HG03159 (cell line): Measurements from ENCODE around the gene FAM20C.
"Not testable (repeated sequence)": the region's sequence is repeated elsewhere in the genome, so short reads cannot be mapped to it uniquely, and the experiment has no call there.

Experiments
- ATAC-seq: cut with Tn5 transposase; IDR thresholded peaks from one replicate; pipeline ENCODE4 v1.9.1; 2021; ENCODE audit warnings: mild to moderate bottlenecking, moderate library complexity; ENCODE audit not compliant: unreplicated experiment

Gene FAM20C

GRCh38 chr7:255038-255435 is 62.7 kb downstream of the FAM20C start:
- no peak for ATAC-seq

DNA sequence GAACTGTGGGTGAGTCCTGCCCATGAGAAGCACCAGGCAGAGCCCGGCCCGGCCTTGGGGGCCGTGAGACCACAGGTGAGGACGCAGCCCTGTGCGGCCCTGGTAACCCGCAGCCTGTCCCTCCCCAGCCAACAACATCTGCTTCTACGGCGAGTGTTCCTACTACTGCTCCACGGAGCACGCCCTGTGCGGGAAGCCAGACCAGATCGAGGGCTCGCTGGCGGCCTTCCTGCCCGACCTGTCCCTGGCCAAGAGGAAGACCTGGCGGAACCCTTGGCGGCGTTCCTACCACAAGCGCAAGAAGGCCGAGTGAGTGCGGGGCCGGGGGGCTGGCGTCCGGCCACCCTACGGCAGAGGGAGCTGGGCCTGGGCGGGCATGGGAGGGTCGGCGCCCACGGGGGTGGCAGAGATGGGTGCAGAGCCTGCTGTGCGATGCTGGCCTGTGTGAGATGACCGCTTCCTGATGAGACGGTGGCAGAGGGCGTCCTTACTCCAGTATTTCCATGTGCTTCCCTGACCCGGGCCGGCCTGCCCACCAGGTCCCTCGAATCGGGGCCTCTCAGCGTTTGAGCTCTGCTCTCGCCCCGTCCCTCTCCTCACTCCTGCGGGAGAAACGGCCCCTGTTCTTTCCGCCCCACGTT is 63.5 kb downstream of the FAM20C start:
- ATAC-seq, result no peak

GRCh38 chr7:256461-256940 is 64.1 kb downstream of the FAM20C start:
- ATAC-seq, result no peak

- ATAC-seq, result no peak
These were observed 64.7 kb downstream of the FAM20C start for GRCh38 chr7:256981-257646.

GRCh38 chr7:257647-257992 is 65.2 kb downstream of the FAM20C start:
- no peak for ATAC-seq

DNA sequence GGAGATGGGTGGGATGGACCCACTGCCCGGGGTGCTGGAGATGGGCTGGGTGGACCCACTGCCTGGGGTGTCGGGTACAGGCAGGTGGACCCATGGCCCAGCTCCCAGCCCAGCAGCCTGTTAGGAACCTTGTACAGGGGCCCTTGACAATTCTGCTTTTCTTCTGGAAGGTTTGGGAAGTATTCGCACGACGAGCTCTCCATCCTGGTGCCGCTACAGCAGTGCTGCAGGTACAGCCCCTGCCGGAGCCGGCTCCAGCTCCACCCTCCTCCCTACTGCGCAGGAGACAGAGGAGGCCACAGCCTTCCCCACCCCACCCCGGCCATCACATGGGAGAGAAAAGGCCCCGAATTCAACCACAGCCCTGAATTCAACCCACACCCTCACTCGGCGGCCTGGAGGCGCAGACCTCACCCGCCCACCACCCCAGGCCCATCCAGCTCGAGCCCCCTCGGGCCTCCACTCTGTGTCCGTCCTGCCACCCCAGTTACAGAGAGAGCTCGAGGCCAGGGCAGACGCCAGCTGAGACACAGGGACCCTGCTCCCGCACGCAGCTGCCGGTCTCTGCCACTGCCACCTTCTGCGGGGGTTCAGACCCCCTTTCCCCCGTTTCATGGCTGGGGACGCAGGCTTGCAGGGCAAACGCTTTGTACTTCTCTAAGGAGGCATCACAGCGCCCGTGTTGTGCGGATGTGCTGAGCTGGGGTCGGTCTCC is 66.3 kb downstream of the FAM20C start:
- no peak for ATAC-seq

- ATAC-seq, result no peak
These were observed 66.8 kb downstream of the FAM20C start for GRCh38 chr7:259191-259505.

DNA sequence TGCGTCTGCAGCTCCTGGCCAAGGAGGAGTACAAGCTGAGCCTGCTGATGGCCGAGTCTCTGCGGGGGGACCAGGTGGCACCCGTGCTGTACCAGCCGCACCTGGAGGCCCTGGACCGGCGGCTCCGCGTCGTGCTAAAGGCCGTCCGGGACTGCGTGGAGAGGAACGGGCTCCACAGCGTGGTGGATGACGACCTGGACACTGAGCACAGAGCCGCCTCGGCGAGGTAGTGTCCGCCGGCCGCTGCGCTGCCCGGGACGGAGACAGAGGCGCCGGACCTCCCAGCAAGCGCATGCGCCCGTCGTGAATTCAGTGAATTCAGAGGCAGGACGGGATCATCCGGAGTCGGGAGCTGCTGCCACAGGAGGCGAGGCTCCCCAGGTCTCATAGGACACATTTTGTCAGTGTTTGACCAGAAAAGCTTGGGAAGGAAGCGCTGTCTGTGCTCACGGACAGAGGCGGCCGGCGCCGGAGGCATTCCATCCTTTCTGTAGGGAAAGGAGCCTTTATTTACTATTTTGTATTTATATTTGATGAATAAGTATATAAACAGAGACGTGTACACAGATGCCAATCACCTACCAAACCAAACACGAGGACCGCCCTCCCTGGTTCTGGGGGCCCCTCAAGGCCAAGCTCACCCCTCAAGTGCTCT is 67.5 kb downstream of the FAM20C start:
- ATAC-seq, result no peak

- no peak for ATAC-seq
These were observed 68.3 kb downstream of the FAM20C start for GRCh38 chr7:260441-261281.

DNA sequence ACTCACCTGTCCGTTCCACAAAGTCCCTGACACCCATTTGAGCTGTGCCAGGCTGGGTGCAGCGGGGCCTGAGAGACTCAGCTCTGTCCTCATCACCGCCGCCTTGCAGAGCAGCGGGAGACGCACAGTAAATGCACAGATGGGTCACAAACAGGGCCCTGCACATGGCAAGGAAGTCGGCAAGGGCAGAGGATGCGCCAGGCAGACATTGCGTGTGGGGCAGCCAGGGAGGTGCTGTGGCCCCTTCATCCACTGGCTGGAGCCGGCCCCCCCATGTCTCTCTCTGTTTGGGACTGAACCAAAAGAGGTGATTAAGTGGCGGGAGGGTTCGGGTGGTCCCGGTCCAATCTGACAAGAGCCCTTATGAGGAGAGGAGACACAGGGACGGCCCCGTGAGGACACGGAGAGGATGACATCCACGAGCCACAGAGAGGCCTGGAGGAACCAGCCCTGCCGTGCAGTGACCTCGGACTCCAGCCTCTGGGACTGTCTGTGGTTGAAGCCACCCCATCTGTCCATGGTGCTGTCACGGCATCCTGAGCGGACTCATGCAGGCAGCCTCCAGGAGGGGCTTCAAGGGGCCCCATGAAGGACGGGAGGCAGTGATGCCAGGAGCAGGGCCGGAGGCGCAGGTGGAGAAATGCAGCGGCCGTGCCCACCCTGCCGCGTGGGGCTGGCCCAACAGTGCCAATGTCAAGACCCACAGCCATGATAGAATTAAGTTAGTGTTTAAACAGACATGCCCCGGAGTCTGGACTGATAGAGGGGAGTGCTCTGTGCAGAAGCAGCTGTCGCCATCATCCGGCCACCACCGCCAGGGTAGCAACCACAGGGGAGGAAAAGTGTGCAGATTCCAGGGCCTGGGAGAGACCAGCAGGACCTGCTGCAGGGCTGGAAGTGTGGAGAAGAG is 69.2 kb downstream of the FAM20C start:
- ATAC-seq, result no peak

DNA sequence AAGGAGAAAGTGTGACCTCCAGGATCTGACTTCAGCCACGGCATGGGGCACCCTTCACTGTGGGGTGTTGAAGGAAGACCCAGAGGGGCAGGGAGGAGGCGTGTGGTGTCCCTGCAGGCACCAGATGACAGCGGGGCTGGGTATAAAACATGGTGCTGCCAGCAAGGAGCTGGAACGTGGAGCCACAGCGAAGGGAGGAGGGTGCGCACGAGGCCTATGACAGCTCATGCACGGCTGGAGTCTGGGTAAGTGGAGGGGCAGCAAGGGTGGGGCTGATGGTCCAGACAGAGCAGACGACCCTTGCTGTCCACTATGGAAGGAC is 69.8 kb downstream of the FAM20C start:
- no peak for ATAC-seq

- ATAC-seq, result not testable (repeated sequence)
These were observed 70.4 kb downstream of the FAM20C start for GRCh38 chr7:262631-263311.

DNA sequence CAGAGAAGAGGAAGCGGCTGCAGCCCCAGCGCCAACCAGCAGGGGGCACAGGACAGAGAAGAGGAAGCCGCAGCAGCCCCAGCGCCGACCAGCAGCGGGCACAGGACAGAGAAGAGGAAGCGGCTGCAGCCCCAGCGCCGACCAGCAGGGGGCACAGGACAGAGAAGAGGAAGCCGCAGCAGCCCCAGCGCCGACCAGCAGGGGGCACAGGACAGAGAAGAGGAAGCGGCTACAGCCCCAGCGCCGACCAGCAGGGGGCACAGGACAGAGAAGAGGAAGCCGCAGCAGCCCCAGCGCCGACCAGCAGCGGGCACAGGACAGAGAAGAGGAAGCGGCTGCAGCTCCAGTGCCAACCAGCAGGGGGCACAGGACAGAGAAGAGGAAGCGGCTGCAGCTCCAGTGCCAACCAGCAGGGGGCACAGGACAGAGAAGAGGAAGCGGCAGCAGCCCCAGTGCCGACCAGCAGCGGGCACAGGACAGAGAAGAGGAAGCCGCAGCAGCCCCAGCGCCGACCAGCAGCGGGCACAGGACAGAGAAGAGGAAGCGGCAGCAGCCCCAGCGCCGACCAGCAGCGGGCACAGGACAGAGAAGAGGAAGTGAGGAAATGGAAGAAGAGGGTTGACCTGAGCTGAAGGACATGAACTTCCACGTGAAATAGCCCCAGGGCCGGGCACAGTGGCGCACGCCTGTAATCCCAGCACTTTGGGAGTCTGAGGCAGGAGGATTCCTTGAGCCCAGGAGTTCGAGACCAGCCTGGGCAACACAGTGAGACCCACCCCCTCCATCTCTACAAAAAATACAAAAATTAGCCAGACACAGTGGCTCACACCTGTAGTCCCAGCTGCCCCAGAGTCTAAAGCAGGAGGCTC is 71.3 kb downstream of the FAM20C start:
- not testable (repeated sequence) for ATAC-seq

DNA sequence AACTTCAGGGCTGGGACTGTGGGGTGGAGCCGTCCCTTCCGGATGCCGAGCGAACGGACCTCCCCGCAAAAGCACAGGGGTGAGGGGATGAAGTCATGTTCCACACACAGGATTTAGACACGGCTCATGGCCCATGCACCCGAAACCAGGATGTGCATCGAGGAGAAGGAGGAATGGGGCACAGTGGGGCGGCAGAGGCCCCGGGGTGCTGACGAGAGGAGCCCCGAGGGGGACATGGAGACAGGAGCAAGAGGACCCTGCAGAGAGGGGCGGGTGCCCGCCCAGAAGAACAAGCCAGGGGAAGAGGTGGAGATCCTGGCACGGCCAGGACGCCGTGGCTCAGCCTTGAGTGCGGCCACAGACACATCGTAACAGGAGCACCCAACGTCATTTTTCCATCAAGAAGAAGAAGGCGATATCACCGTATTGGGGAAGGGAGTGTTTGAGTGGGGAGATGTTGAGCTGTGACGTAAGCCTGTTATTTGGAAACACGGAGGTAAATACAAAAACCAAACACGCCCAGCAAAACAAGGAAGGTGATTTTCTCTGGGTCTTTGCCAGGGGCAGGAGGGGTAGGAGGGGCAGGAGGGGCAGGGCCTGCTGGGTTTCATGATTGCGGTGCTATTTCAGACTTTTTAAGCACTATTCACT is 72.3 kb downstream of the FAM20C start:
- no peak for ATAC-seq

DNA sequence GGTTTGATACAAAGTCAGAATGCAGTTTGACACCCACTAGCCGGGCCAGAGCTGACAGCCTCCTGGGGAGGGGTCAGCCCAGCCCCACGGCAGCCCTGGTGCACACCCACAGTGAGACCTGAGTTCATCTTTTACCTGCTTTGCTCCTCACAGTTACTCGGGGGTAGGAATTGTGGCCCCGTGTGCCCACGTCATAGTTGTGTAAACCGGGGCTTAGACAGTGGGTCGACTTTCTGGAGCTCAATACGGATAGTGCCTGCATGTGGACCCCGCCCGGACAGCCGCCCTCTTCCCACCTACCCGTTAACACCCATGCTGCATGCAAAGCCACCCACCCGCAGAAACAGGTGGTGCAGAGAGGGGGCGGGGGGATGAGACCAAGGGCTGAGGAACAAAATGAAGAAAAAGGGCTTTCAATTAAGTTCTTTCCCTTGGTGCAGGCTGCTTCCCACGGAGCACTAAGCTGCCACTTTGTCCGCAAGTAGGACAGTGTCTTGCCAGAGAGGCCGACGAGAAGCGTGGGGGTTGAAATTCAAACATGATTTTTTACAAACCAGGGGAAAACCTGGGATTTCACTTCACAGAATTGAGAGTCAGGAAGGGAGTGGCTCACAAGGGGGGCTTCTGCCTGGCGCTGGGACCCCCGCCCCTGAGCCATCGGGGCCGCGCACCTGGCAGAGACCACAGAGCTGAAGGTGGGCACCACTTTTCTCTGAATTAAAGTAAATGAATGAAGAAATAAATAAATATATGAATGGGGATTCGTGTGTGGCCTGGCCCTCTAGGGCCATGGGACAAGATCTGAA is 73.0 kb downstream of the FAM20C start:
- ATAC-seq, result no peak

GRCh38 chr7:265998-266850 is 73.9 kb downstream of the FAM20C start:
- ATAC-seq, result no peak
